NCI-H1092 (cell line): ENCODE data around the gene SEZ6L.

Experiments
- DNase-seq: peaks from one replicate; lab custom pipeline; 2025; lab: John Stamatoyannopoulos, UW

Gene SEZ6L

DNA sequence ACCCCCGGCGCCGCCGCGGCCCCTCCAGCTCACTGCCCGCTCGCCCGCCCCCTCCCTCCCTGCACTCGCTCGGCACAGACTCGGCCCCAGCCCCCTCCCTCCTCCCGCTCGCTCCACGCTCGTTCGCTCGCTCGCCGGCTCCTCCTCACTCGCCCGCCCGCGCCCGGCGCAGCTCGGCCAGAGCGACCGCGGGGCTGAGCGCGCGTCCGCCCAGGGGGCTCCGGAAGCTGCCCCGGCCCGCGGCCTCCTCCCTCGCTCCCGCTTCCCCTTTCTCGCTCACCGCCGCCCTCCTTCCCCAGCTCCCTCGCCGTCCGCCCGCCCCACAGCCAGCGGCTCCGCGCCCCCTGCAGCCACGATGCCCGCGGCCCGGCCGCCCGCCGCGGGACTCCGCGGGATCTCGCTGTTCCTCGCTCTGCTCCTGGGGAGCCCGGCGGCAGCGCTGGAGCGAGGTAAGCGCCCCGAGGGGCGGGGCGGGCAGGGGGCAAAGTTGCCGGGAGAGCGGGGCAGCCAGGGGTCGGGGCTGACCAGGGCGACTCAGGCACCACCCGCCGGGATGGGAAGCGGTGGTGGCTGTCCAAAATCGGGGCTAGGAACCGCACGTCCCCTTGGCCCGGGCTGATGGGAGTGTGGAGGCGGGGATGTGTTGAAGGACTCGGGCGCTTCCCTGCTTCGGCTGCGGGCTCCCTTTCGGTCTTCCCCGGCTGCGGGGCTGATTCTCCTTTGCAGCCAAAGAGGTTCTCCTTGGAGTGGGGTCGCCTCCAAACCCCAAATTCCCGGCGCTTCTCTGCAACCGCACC is at the start of gene SEZ6L:
TSS of gene SEZ6L (plus strand) at position 148 of the 797 bp plus-strand sequence. CDS start at position 356, 208 bp downstream.
- peak; percentile 73 for DNase-seq

DNA sequence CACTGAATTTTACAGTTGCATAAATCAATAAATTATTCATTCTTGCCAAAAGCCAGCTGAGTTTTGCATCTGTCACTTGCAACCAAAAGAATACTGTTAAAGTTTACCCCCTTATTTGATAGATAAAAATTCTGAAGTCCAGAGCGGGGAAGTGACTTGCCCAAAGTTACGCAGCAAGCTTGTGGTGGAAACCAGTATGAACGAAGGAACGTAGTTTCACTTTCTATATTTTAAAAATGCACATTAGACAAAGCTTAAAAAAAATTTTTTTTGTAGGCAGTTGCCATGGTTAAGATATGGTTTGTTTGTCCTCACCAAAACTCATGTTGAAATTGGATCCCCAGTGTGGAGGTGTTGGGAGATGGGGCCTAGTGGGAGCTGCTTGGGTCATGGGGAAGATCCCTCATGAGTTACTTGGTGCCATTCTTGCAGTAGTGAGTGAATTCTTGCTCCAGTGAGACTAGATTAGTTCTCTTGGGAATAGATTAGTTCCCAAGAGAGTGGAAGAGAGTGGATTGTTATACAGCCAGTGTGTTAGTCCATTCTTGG is 46.3 kb upstream of the SEZ6L start:
- DNase-seq, result no peak

DNA sequence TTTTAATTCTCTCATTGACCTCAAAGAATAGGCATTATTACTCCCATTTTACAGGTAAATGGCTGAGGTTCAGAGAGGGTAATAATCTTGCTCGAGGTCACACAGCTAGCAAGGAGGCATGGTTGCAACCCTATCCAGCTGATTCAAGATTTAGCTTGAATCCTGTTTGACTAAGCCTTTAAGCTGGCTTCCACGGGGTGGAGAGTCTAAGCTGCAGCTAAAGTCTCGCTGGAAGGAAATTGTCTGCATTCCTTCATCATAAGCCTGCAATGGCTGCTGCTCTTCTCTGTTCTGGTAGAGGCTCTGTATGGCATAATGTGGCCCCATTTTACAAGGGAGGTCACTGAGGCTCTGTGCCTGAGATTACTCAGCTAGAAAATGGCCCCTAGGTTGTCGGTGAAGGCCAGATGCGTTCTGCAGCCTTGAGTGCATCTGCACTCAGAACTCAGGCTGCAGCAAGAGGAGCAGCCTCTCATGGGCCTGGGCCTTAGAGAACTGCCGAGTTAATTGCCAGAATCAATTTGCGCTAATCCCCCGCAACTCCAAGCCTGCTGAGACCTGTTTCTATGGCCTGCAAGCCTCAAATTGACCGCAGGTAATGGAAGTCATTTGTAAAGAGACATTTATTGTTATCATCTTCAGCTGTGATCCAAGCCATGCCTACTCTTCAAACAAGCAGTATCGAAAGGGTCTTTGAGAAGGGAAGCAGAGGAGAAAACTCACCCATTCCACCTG is 44.1 kb upstream of the SEZ6L start:
- no peak for DNase-seq

DNA sequence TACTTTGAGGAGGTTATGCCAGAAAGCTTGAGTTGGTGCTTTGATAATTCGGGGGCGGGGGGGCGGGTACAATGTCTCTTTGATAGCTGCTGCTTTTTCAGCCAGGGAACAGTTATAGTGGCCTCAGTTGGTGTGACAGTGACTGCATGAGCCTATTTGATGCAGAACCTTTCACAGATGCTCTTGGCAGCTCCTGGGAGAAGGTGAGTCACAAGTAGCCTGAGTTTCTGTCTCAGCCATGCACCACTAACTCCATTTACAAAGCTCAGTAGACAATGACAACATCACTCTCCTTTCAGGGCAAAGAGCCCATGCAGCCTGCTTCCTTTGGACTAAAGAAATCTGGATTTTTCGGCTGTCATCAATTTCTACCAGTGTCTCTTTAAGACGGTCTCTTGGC is 42.1 kb upstream of the SEZ6L start:
- no peak for DNase-seq

DNA sequence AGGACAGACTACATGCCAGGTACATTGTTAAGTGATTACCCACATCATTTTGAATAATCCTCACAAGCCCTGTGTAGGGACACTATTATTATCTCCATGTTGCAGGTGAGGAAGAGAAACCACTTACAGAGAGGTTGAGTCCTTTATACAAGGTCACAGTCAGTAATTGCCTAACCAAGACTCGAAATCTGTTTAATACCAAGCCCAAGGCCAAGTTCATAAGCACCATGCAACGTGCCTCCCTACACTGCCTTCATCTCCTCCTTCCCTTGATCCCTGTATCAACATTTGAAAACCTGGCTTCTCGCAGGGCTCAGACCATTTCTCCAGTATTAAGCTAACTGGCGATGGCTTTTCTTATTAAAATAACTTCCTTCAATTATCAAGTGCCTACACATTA is 41.7 kb upstream of the SEZ6L start:
- DNase-seq, result no peak

DNA sequence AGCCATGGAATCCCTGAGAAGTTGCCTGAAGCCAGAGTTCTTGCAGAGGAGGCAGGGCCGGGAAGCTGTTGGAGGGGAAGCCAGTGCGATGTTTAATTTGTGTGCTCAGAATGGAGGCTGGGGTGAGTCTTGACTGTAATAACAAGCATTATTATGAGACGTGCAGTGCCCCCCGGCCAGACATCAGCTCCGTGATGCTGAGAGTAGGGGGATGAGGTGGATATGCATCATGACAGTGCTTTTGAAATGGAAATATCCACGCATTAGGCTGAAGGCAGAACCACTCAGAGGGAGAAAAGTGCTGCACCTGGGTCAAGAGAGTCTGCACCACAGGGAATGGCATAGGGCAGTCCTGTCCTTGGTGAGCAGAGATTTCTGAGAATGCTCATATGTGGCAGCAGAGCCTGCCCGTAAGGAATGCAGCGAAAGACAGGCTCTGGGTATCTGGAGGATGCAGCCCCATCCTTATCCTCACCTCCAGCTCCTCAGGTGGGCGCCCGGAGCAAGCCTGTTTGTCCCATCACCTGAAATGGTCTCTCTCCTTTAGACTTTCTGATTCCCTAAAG is 37.6 kb upstream of the SEZ6L start:
- DNase-seq, result no peak

DNA sequence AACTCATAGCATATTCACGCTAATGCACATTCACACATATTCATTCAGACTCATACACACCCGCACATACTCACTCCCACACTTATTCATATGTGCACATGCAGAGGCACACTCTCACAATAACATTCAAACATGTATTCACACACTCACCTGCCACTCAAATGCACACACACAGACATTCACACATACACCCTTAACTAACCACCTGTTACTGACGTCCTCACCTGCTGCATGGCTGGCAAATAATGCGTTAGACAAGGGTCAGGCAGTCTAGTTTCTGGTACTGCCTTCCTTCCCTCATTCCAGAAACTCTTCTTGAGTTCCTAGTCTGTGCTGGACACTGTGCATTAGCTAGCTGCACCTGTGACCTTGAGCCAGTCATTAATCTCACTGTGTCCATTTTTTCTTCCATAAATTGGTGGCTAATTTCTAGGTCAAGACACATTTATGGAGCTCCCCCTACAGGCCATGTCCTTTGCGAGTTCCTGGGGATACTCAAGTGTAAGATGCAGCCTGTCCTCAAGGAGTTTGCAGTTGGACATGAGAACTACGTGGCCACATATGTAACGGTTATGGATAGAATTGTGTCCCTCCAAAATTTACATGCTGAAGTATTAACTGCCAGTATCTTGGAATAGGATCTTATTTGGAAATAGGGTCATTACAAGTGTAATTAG is 34.5 kb upstream of the SEZ6L start:
- DNase-seq, result no peak

DNA sequence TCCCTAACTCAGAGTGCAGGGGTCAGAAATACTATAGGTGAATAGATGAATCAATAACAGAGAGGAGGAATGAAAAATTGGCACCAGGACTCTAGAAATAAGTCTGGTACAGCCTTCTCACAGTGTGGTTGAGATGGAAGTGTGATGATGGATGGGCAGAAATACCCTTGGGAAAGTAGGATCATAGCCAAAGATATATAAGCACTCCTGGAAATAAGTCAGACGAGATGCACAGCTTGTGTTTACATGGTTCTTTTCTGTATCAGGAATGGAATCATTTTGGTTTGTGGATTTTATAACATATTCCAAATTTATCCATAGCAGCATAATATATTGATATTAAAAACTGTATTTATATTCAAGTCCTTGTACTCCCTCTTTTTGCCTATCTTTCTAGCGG is 33.5 kb upstream of the SEZ6L start:
- DNase-seq, result no peak

DNA sequence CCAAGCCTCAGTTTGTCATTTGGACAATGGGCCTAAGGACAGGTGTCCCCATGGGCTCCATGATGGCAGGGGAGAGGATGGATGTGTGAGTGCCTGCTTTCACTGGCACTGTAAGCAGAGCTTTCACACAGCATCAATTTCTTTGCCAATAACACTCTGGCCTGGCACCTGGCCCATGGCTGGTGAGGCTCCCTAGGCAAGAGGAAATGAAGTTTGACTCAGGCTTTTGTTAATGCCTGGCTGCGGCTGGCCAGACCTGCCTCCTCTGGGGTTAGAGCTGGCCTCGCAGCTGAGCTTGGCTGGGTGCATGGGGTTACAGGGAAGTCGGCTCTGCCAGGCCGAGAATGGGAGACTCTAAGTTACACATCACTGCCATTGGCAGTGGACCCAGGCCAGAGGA is 30.0 kb upstream of the SEZ6L start:
- peak; percentile 88 for DNase-seq

DNA sequence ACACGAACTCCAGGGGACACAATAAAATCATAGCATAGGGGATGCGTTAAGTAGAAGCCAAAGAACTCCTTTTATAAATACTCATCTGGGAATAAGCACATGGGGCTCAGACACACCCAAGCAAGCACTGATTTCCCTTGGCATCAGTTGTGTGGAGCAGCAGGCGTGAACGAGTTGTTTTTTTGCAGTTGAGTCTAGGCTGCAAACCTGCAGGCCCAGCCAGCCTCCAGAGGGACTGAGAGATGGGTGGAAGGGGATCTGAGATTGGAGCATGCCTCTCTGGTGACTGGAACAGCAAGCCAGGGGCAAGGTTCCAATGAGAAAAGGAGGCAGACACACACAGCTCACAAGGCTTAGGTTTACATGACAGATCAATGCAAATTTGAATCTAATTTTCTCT is 27.4 kb upstream of the SEZ6L start:
- DNase-seq, result no peak

DNA sequence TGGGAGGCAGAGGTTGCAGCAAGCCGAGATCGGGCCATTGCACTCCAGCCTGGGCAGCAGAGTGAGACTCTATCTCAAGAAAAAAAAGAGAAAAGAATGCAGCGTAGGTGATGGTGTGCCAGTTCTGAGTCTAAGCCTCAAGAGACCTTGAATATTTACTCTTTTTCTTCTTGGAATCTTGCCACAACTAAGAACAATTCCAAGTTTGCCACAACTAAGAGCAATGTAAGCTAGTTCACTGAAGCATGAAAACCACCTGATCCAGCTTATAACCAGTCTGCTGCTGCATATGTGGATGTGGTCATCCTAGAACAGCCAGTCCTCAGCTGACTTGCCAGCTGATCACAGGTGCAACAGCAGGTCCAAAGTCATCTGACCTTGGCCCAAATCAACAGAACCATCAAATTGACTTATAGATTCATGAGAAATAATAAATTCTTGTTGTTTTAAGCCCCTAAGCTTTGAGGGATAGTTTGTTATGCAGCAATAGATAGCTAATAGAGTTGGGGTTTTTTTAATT is 25.4 kb upstream of the SEZ6L start:
- no peak for DNase-seq

DNA sequence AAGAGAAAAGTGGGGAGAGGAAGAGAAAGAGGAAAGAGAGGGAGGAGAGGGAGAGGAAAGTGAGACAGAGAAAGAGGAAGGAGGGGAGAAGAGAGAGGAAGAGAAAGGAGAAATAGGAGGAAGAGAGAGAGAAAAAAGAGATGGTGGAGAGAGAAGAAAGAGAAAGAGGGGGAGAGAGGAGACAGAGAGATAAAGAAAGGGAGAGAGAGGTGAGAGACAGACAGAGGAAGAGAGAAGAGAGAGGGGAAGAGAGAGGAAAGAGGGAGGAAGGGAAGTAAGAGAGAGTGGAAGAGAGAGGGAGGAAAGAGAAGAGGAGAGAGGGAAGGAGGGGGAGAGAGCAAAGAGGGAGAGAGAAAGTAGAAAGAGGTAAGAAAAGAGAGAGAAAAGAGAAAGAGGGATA is 9.4 kb upstream of the SEZ6L start:
- DNase-seq, result no peak

DNA sequence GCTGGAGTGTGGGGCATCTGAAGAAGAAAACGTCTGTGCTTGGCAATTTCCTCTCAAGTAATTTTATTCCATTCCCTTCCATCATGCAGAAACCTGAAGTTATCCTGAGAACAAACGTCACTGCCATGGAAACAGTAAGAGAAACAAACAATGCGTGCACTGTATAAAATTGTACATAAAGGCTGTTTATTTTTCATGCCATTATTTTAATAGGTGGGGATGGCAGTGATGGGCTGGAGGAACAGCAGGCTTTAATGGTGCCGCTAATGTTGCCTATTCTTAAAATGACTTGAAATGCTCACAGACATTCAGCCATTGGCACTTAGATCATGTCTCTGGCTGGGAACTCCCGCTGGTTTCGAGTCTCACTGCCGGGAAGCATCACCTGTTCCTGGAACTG is 7.5 kb upstream of the SEZ6L start:
- DNase-seq, result no peak

DNA sequence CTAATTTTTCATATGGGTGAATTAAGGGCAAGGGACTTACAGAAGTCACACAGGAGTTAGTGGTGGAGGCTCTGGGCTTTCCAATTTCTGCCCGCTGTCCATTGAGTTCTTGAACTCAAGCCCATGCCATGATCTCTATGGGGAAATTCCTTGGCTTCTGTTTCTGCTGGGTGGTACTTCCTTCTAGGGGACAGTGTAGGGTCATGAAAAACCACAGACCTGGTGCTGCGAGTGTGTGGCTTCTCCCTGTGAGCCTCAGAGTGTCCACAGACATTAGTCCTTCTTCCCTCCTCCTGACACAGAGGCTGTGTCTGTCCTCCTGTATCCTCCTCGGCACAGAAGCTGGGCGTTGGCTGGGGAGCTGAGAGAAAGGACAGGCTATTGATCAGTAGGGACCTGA is 6.3 kb upstream of the SEZ6L start:
- no peak for DNase-seq

DNA sequence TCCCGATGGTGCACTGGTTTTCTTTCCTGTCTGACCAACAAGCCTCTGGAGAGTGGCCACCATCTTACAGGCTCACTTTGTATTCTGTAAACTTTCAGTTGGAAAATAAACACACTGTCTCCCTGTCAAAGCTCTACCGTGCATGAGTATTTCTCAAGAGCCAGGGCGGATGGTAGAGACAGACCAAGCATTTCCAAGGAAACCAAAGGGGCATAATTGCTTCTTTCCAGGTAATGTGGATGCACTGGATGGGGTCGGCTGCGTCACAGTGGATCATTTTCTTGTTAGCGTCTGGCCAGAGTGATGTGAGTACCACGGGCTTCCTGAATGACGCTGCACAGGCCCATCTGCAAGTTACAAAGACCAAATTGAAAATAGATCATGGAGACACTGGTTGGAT is 5.1 kb upstream of the SEZ6L start:
- DNase-seq, result no peak

DNA sequence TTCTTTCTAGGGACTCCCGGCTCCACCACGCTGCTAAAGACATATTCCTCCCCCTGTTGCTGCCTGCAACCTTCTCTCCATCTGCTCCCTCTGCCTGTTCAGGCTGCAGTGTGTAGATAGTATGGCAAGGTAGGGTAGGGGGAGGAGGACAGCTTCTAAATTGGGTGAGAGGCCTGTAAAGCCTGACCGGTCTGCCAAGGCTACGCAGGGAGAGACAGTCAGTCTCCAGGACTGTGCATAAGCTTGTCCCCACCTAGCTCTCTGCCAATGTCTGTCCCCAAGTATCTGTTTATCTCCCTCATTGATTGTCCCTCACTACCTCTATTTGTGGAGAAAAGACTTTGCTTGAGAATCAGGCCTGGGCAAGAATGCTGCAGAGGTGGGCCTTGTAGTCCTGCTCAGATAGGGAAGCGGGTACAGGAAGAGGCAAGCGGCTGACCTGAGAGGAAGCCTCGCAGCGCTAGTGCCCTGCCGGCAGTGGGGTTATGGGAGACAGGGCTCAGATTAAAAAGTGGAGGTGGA is 871 bp upstream of the SEZ6L start:
- peak; percentile 44 for DNase-seq

DNA sequence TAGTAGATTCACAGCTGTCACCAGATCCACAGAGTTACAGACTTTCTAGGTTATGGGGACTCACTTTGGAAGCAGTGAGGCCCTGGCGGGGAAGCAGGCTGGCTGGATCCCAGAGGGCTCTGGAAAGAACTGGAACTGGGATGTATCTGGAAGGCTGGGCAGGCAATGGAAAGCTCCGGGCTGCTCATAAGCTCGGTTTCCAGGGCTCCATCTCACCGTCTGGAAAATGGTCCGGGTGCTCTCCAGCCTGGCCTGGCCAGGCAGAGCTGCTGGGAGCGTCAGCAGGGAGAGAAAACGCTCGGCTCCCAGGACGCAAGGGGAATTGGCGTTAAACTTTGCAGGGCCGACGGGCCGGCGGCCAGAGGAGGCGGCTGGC is 335 bp upstream of the SEZ6L start:
- peak; percentile 73 for DNase-seq

DNA sequence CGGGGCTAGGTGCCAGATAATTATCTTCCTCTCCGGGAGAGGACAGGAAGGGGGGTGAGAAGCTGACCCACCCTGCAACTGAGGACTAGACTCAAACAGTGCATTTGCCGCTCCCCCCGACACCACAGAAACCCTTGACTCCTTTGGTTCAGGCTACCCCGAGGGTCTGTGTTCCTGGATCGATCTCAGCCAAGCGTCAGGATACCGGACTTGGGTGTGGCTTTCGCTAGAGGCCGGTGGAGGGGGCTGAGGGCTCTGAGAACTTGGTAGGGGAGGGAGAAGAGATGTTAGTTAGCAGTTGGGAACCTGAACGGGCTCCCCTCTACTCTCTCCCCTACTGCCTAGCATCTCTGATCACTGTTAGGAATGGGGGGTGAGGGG is 840 bp downstream of the SEZ6L start:
- peak; percentile 23 for DNase-seq

DNA sequence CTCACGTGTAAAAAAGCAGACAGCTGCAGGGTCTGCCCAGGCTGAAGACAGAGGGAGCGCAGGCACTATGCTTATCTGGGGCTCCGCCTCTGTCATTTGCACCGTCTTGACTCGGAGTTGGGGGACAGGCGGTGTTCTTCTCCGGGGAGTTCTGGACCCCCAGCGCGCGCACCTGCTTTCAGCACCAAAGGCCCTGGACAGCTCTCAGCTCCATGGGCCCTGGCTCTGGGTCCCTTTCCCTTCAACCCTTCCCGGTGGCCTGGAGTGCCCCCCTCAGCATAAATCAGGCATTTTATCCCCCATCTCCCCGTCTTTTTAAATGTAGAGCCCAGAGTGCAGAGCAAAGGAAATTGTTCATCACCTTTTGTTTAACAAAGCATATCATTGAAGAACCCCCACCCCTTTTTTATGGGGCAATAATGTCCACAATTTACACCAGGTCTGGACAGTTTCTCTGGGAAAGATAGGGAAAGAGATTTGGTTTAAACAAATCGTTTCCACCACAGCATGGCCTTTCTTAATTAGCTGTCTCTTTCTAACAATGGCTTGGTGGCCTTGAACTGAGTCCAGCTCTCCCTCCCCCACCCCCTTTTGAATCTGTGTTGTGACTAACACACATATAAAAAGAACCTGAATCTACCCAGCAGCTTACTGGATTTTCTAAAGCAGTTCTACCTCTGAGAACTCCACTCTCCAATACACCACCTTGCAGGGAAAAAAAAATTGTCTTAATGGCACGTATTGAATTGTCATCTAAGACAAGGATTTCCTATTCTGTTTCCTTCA is 1.7 kb downstream of the SEZ6L start:
- DNase-seq, result peak; percentile 68

DNA sequence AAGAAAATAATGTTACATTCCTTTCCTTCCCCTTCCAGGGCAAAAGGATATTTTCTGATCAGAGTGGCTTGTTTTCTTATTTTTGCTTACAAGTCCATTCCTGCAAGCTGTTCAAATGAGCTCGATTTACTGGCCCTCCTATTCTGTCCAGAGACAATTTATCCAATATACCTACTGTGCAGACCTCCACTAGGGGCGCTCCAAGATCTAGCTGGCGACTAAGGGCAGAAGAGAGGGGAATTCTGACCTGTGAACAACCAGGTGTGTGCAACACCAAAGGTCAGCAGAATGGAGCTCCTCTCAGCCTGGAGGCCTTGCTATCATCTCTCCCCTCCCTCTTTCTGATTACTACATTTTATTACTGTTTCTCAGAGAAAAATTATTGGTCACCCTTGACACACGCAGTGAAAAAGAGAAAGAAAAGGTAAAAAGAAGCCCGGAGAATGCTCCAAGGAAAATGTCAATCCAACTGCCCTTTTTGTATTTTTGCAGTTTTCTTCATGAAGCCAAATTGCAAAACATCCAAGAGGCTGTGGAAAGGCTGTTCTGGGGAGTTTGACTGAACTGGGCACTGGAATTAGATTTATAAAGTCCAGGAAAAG is 3.2 kb downstream of the SEZ6L start:
- DNase-seq, result peak; percentile 66

DNA sequence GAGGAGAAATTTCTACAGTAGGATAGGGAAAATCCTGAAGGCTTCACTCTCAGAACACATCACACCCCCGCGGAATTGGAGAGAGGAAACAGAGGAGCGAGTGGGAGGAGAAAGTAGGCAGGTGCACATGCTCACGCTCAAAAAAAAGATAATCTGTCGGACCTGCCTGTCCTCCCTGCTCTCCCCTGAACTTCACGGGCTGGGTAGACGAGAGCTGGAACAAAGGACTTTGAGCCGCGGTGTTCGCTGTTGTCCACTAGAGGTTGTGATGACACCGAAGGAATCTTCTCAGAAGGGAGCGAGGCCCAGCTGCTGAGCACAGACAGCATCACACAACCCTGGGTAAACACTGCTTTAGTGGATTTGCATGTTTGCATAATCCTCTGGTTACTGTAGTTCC is 5.0 kb downstream of the SEZ6L start:
- DNase-seq, result peak; percentile 5
